ENCODE results near the gene HAGHL.

Gene HAGHL

DNA sequence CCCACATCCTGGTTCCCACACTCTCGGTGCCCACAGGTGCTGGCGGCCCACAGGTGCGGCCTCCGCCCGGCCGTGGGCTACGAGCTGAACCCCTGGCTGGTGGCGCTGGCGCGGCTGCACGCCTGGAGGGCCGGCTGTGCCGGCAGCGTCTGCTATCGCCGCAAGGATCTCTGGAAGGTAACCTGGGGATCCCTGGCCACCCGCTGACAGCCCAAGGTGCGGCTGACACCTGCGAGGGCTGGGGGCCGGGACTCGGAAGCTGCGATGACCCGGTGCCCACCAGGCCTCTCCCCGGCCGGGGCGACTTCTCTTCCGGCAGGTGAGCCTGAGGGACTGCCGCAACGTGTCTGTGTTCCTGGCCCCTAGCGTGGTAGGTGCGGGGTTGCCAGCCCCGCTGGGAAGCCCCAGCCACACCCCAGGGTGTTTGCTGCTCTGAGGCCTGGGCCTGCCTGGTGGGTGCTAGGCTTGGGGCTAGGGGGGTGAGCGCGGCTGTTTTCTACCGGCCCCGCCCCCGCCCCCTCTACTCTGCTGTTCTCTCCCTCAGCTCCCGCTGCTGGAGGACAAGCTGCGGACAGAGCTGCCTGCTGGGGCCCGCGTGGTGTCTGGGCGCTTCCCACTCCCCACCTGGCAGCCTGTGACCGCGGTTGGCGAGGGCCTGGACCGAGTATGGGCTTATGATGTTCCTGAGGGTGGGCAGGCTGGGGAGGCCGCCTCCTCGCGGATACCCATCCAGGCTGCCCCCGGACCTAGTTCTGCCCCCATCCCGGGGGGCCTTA lies 5.0 kb upstream of the HAGHL start:
- no peak for DNase-seq (ENCODE audit: low read depth)

GRCh38 chr16:722835-723633 lies 3.9 kb upstream of the HAGHL start:
- DNase-seq (ENCODE audit: low read depth): no peak

DNA sequence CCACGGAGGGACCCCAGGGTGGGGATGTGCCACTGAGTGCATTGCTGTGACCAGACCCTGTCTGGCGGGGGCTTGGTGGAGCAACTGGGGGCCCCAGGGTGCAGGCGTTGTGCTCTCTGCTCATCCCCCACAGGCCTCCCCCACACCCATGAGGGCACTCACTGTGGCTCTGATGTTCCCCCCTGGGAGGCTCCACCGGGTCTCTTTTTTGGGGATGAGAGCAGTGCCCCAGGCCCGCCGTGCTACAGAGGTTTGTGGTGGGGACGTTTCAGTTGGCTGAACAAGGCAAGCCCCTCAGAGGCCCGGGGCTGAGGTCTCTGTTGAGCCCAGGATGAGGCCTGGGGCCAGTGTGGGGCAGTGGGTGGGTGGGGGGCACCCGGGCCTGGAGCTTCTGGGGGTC lies 3.2 kb upstream of the HAGHL start:
- DNase-seq (ENCODE audit: low read depth): no peak

GRCh38 chr16:724188-725040 lies 2.5 kb upstream of the HAGHL start:
- DNase-seq (ENCODE audit: low read depth): no peak

- no peak for DNase-seq (ENCODE audit: low read depth)
Measured at GRCh38 chr16:725041-725376, 1.9 kb upstream of the HAGHL start.

DNA sequence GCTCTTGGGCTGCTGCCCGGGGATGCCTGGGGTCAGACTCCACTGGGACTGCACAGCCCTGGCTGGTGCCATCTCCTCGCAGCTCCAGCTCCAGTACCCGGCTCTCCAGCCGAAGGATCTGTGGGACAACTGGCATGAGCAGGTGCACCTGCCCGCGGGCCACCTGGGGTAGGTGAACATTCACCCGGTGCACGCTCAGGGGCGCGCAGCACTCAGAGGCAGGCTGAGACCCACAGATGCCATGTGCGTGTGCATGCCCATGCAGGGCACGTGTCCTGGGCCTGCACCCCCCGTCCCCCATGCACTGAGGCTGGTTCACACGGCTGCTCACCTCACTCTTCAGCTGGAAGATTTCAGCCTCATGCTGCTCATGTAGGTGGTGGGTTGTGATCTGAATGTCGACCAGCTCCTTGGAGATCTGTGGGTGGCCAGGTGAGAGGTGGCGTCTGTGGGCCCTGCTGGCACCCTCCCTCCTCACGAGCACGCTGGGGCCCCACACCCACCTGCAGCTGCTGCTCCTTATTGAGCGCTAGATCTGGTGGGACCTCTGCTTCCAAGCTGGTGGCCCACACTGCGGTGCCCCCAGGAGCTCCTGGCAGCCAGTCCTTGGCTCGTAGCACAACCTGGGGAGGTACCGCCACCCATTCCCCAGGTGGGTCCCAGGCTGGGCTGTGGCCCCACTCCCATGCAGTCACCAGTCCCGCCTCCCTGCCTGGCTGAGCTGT lies 1.3 kb upstream of the HAGHL start:
- no peak for DNase-seq (ENCODE audit: low read depth)

- no peak for DNase-seq (ENCODE audit: low read depth)
Measured at GRCh38 chr16:726188-726437, 793 bp upstream of the HAGHL start.

DNA sequence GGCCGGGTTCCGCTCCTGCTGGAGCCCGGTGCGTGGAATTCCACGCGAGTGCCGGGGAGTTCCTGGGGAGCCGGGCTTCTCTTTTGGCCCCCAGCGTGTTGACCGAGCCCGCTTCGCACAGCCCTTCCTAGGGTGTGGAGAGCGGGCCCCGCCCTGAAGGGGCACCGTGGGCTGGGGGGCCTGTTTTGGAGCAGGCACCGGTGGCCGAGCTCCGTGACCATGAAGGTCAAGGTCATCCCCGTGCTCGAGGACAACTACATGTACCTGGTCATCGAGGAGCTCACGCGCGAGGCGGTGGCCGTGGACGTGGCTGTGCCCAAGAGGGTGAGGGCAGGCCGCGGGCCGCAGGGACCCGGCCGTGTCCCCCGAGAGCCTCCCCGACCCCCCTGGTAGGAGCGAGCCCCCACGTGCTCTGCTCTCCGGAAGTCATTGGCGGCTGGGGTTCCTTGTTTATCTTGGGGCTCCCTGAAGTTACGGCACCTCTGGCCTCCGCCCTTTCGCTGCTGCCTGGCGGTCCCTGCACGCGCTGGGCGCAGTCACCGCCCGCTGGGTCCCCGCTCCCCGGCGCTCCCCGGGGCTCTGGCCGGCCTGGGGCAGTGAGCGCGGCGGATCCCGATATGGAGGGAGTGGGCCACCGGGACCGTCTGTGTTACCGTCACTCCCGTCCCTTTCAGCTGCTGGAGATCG lies 528 bp downstream of the HAGHL start:
- DNase-seq (ENCODE audit: low read depth): no peak

DNA sequence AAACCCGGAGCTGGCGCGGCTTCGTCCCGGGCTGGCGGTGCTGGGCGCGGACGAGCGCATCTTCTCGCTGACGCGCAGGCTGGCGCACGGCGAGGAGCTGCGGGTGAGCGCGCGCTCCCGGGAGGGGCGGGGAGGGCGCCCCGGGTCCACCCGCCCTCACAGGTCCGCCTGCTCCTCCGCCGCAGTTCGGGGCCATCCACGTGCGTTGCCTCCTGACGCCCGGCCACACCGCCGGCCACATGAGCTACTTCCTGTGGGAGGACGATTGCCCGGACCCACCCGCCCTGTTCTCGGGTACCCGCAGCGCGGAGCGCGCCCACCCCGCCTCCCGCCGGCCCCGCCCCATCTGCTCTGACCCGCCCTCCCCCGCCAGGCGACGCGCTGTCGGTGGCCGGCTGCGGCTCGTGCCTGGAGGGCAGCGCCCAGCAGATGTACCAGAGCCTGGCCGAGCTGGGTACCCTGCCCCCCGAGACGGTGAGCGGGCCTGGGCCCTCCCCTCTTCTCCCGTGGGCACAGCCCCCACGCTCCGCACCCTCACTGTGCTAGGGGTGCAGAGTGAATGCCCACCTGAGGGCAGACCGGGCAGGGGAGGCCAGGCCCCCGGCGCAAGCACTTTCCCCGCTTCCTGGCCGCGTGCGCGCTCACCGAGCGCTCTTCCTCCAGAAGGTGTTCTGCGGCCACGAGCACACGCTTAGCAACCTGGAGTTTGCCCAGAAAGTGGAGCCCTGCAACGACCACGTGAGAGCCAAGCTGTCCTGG lies 1.4 kb downstream of the HAGHL start:
- DNase-seq (ENCODE audit: low read depth): no peak

DNA sequence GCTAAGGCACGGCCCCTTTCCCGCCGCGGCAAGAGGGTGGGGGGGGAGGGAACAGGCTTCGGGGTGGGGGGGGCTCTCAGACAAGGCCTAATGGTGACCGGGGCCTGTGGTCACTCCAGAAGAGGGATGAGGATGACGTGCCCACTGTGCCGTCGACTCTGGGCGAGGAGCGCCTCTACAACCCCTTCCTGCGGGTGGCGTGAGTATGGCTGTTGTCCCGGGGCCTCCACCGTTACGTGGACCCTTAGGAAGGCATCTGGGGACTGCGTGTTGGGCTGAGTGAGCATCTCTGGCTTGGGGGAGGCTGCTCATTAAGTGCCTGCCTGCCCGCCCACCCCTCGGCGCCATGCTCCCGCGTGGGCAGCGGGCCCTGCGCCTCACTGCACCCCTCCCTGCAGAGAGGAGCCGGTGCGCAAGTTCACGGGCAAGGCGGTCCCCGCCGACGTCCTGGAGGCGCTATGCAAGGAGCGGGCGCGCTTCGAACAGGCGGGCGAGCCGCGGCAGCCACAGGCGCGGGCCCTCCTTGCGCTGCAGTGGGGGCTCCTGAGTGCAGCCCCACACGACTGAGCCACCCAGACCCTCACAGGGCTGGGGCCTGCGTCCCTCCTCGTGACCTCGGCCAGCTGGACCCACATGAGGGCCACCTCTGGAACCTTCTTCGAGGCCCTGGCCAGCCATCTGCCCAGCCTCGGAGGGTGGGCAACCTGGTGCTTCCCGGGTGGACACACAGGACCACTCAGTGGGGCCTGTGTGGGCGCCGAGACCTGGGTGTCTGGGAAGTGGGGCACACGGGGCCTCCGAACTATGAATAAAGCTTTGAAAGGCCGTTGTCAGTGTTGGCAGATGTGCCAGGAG lies 2.2 kb downstream of the HAGHL start:
- DNase-seq (ENCODE audit: low read depth): no peak

DNA sequence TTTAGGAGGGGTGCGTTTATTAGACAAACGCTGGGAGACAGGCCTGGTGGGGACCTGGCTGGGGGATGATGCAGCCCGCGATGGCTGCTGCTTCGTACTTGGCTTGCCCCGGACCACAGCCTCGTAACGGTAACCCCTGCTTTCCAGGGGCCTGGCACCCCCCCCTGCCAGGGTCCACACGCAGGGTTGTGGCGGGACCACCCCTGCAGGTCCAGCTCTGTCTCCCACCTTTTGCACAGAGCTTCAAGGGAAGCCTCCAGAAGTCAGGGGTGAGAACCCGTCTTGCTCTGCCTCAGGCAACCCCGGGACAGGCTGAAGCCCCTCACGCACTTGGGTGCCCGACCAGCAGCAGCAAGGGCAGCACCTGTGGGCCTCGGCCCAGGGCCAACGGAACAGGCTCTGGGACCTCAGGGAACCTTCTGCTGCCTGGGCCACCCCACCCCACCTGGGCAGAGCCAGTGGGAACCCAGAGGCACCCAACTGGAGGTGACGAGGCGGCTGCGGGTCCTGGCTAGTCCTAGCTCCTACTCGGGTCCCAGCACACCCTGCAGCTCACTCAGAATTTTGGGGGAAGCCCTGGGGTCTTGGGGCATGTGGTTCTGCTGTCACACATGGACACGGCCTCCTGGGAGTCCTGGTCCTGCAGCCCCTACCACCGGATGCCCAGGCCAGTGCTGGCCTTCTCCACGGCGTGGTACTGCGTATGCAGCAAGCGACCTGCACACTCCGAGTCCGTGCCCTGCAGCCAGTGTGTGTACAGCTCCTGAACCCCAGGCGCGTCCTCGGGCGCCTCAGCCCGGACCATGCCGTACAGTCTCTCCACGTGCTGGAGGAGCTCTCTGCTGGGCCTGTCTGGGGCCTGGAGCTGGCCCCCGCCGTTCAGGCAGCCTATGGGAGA lies 3.1 kb downstream of the HAGHL start:
- no peak for DNase-seq (ENCODE audit: low read depth)

DNA sequence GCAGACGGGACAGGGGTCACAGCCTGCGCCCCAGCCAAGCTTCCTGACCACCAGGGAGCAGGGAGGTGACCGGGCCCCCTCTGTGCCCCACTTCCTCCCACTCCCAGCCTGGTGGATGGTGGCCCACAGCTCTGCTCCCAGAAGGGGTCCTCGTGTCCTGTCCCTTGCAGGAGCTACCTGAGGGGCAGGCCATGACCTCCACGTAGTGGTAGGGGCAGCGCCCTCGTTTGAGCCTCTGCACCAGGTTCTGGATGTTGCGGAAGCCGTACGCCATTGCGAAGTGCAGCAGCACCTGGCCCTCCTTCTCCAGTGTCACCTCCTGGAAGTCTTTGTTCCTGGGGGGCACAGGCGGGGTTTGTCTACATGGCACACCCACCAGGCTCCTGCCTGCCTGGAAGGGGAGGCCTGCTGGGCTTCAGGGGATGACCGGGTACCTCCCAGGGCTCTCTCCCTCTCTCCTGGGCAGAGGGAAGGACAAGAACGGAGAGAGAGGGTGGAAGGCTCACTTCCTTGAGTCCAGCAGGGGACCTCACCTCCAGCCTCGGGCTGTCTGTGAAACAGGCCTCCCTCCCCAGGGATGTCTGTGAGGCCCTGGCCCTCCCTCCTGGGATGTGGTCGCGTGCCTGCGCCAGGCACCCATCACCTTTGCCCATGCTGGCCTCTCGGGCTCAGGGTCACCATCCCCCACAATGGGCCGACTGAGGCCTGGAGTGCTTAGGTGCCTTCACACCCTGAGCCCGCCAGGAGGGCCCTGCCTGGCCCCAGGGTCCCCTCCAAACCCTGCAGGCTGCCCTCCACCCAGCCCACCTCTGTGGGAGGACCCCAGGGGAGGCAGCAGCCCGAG lies 4.0 kb downstream of the HAGHL start:
- no peak for DNase-seq (ENCODE audit: low read depth)

GRCh38 chr16:732332-732731 lies 5.4 kb downstream of the HAGHL start:
- no peak for DNase-seq (ENCODE audit: low read depth)

GRCh38 chr16:732936-733335 lies 6.0 kb downstream of the HAGHL start:
- no peak for DNase-seq (ENCODE audit: low read depth)

DNA sequence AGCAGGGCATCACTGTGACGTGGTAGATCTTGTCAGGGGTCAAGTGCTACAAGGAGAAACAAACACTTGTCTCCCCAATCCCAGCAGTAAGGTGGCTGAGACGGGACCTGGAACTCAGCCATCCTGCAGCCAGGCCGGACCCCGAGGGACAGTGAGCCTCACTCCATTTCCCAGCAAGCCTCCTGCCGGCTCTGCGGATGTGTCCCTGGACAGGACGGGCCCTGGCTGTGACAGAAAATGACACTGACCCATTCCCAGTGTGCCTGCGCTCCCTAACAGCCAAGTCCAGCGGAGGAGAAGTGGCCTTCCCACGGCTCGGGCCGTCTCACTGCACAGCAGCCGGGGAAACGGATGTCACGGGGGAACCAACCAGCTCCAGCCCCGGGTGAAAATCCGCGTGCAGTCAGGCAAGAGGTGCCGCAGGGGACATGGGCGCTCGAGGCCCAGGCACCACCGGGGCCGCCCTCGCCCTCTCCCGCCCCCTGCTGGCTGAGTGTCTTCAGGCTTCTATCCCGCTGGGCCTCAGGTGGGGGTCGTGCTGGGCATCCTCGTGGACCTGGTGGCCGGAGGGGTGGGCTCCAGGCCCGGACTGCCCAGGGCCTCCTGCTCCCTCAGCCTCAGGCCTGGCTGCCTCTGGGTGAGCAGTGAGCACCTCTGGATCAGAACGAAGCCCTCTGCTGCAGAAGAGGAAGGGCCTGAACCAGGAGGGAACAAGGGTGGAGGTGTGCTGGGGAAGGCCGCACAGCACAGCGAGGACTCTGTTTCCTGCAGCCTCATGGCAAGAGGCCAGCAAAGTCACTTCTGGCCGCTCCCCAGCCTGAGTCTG lies 6.7 kb downstream of the HAGHL start:
- no peak for DNase-seq (ENCODE audit: low read depth)

DNA sequence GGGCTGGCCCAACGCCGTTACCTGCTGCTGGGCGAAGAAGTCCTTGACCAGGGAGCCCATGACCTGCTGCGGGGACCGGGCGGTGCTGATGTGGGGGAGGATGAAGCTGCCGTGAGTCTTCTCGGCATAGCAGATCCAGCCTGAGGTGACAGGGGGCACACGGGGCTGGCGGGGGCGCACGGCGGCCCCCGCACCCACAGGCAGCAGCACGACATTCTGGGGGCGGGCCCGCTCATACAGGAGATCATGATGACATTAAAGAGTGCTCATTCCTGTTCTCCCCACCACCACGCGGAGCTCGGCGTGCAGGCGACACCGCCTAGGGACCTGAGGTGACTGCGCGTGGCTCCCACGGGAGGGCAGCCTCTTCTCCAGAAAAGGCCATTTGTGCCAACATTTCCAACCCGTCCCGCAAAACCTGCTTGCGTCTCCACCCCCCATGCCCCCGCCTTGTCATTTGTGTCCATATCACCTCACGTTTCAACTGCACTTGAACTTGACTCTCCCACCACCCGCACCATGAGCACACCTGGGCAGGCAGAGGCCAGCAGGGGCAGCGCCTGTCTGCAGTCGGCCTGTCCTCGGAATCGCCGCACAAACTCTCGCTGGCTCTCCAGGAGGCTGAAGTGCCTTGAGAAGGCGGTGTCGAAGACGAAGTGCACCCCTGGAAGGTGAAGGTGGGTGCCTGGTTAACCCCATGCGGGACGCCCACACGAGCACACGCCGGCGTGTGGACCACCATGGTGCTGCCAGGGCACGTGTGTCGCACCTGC lies 7.5 kb downstream of the HAGHL start:
- DNase-seq (ENCODE audit: low read depth): no peak
